DOHH2 (cell line): ENCODE measurements around the gene WNT5B.

ENCODE experiments used
- H3F3A ChIP-seq: fragments of 200-600 bp; sonication (generic), shearing (Covaris generic); 2 replicates; pipeline ENCODE4 v1.6.0; 2016; ENCODE audit warnings: antibody characterized with exemption, mild to moderate bottlenecking; ENCODE audit not compliant: control insufficient read depth, insufficient read depth
- H3K27ac ChIP-seq: fragments of 200-600 bp; sonication (generic); 2 replicates; pipeline ENCODE4 v1.5.1; 2014; ENCODE audit warnings: low read depth, mild to moderate bottlenecking, low read length, moderate library complexity
- H3K27me3 ChIP-seq: fragments of 200-600 bp; sonication (generic); 2 replicates; pipeline ENCODE4 v1.6.1; 2014; ENCODE audit warnings: mild to moderate bottlenecking, low read length, mixed read lengths; ENCODE audit not compliant: control insufficient read depth
- H3K36me3 ChIP-seq: fragments of 200-600 bp; sonication (generic); 2 replicates; pipeline ENCODE4 v1.6.1; 2014; ENCODE audit warnings: mild to moderate bottlenecking, low read length, moderate library complexity, mixed read lengths; ENCODE audit not compliant: control insufficient read depth
- H3K4me1 ChIP-seq: fragments of 200-600 bp; sonication (generic); 2 replicates; pipeline ENCODE4 v1.6.1; 2014; ENCODE audit warnings: mild to moderate bottlenecking, low read length, mixed read lengths; ENCODE audit not compliant: control insufficient read depth
- H3K4me2 ChIP-seq: fragments of 200-600 bp; sonication (generic); 2 replicates; pipeline ENCODE4 v1.6.0; 2014; ENCODE audit warnings: mild to moderate bottlenecking, low read length, moderate library complexity
- H3K4me3 ChIP-seq: fragments of 200-600 bp; sonication (generic); 2 replicates; pipeline ENCODE4 v1.5.1; 2014; ENCODE audit warnings: mild to moderate bottlenecking, low read length, mixed read lengths
- H3K79me2 ChIP-seq: fragments of 200-600 bp; sonication (generic); 2 replicates; pipeline ENCODE4 v1.6.1; 2014; ENCODE audit warnings: mild to moderate bottlenecking, low read length, mixed read lengths; ENCODE audit not compliant: control insufficient read depth
- H3K9me2 ChIP-seq: fragments of 200-600 bp; sonication (generic); replicated peaks from 2 replicates; pipeline ENCODE4 v1.6.1; 2014; ENCODE audit warnings: mild to moderate bottlenecking, low read length, mixed read lengths; ENCODE audit not compliant: control insufficient read depth
- H3K9me3 ChIP-seq: fragments of 200-600 bp; sonication (generic); 2 replicates; pipeline ENCODE4 v1.6.1; 2014; ENCODE audit warnings: antibody characterized with exemption, low read length, mixed read lengths; ENCODE audit not compliant: control insufficient read depth, insufficient read depth
- H4K20me1 ChIP-seq: fragments of 200-600 bp; sonication (generic); 2 replicates; pipeline ENCODE4 v1.6.0; 2014; ENCODE audit warnings: low read depth, mild to moderate bottlenecking, antibody characterized with exemption, low read length, moderate library complexity; ENCODE audit not compliant: control insufficient read depth, insufficient read depth
- EZH2phosphoT487 ChIP-seq: fragments of 200-600 bp; sonication (generic); IDR thresholded peaks from 2 replicates; pipeline ENCODE4 v1.6.1; 2017; ENCODE audit warnings: borderline replicate concordance, mild to moderate bottlenecking, antibody characterized with exemption, low read length, moderate library complexity, mixed read lengths
- TF ChIP-seq, protein P1 (sequence below): fragments of 200-600 bp; sonication (generic); IDR thresholded peaks from one replicate; pipeline ENCODE4 v1.5.1; 2014; ENCODE audit warnings: antibody characterized with exemption, mild to moderate bottlenecking, low read depth, low read length; ENCODE audit not compliant: poor library complexity, severe bottlenecking

WNT5B gene

DNA sequence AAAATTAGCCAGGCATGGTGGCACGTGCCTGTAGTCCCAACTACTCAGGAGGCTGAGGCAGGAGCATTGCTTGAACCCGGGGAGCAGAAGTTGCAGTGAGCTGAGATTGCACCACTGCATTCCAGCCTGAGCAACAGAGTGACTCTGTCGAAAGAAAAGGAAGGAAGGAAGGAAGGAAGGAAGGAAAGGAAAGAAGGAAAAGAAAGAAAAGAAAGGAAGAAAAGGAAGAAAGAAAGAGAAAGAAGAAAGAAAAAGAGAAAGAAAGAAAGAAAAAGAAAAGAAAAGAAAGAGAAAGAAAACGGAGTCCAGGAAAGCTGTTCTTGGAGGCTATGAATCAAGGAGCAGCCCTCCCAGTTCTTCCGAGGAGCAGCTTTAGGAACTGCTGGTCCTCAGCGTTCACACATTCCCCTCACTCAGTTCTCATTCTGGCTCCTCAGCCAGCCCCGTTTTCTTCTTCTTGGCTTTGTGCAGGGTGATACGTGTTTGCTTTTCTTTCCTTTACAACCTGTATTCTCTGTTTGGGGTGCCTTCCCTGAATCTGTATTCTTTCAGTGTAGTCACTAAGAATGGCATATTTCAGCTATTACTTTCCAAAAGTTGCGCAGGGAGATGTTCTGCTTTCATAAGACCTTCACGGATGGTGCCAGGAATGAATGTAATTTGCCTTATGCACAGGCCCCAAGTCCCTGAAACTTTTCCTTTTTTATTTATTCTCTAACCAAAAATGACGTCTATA, 46.9 kb upstream of the WNT5B start:
- Histone ChIP-seq H3F3A (peaks cover 8% of the 10 kb centered on the region; the same call in 1 of the 2 replicates), H3K4me2 (no peak overlapping the region), H3K27ac (no peak overlapping the region)

DNA sequence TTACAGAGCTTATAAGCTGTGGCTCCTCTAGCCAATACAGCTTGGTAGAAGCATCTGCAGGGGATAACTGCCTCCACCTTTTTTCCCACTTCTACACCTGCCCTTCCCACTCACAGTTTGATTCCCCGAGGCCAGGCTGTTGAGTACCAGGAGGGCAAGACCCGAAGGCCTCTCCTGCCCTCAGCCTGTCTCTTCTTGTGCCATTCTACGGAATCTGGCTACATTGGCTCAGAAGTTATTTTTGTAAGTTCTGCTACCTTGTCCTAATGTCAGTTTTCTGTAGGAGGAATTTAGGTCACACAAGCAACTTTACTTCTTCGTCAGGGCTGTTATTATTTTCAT, 46.4 kb upstream of the WNT5B start:
- H3K4me3 ChIP-seq: no peak overlapping the region
- no peak overlapping the region for H3K4me2 ChIP-seq
- H3K27ac ChIP-seq: no peak overlapping the region
- no peaks in the 10 kb centered on the region for H3K9me3 ChIP-seq
- H3K36me3 ChIP-seq: peaks cover 6% of the 10 kb centered on the region; the same call in 1 of the 2 replicates
- peaks cover 2% of the 10 kb centered on the region for H3K79me2 ChIP-seq
- H3K9me2 ChIP-seq: no peaks in the 10 kb centered on the region
- no peaks in the 10 kb centered on the region for H4K20me1 ChIP-seq
- no peaks in the 10 kb centered on the region for H3K27me3 ChIP-seq
- H3K4me1 ChIP-seq: peaks cover 13% of the 10 kb centered on the region
- no peak for TF ChIP-seq EZH2phosphoT487
- TF ChIP-seq, protein P1, sequence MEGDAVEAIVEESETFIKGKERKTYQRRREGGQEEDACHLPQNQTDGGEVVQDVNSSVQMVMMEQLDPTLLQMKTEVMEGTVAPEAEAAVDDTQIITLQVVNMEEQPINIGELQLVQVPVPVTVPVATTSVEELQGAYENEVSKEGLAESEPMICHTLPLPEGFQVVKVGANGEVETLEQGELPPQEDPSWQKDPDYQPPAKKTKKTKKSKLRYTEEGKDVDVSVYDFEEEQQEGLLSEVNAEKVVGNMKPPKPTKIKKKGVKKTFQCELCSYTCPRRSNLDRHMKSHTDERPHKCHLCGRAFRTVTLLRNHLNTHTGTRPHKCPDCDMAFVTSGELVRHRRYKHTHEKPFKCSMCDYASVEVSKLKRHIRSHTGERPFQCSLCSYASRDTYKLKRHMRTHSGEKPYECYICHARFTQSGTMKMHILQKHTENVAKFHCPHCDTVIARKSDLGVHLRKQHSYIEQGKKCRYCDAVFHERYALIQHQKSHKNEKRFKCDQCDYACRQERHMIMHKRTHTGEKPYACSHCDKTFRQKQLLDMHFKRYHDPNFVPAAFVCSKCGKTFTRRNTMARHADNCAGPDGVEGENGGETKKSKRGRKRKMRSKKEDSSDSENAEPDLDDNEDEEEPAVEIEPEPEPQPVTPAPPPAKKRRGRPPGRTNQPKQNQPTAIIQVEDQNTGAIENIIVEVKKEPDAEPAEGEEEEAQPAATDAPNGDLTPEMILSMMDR: no peak
- peaks cover 8% of the 10 kb centered on the region; the same call in 1 of the 2 replicates for H3F3A ChIP-seq

More for the DNA sequence above, 46.9 kb upstream of the WNT5B start:
- Histone ChIP-seq H3K9me2 (no peaks in the 10 kb centered on the region), H3K9me3 (no peaks in the 10 kb centered on the region), H3K27me3 (no peaks in the 10 kb centered on the region), H3K79me2 (no peaks in the 10 kb centered on the region), H3K4me1 (peaks cover 13% of the 10 kb centered on the region), H3K4me3 (no peak overlapping the region), H3K36me3 (peaks cover 6% of the 10 kb centered on the region; the same call in 1 of the 2 replicates), H4K20me1 (no peaks in the 10 kb centered on the region)
- TF ChIP-seq EZH2phosphoT487: no peak
- TF ChIP-seq, protein P1: no peak

DNA sequence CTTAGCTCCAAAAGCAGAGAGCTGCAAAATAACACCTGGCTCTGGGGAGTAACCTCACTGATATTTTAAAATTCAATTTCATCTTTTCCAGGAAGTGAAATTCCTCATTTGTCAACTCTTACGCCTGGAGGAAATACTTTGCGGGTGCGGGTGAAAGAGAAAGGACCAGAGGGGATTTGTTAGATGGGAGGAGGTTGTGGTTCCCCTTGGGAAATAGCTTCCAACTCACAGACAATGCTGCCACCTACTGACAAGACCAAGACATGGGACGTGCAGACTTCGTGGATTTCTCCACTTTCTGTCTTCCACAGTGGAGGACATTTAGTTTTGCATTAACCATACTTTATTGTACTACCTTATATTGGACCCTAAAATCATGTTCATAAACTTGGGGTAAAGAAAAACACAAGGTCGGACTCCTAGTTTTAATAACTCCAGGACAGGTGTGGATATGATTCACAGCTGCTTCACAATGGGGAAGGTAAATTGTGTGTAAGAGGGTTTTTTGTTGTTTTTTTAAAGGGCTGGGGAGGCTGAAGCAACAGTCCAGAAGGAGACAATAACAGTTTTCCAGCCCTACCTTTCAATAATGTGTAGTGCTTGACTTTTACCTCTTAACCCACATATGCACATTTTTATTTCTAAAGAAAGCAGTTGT, 45.5 kb upstream of the WNT5B start:
- Histone ChIP-seq H3F3A (peaks cover 10% of the 10 kb centered on the region; the same call in 1 of the 2 replicates), H3K27ac (no peak overlapping the region), H3K4me3 (peak overlapping the region; percentile 27; the same call in 1 of the 2 replicates), H3K36me3 (peaks cover 6% of the 10 kb centered on the region; the same call in 1 of the 2 replicates), H3K9me3 (no peaks in the 10 kb centered on the region), H3K4me2 (peak overlapping the region; percentile 59), H3K27me3 (no peaks in the 10 kb centered on the region), H4K20me1 (no peaks in the 10 kb centered on the region; the same call in 1 of the 2 replicates), H3K9me2 (no peaks in the 10 kb centered on the region), H3K4me1 (peaks cover 17% of the 10 kb centered on the region), H3K79me2 (peaks cover 10% of the 10 kb centered on the region)
- TF ChIP-seq EZH2phosphoT487: no peak
- TF ChIP-seq, protein P1: peak; percentile 86
